Fibroblast of lung (primary cell): Measurements from ENCODE around the gene CDH24. TPM values are rescaled to one million over a fixed set of nuclear protein-coding genes. Genes with fewer than 3 reads are reported as not detected.

Experiments
- DNase-seq, 2 donors: peaks; one replicate each; pipeline versions ENCODE4 v3.0.0 to v3.0.0-alpha.2; 2010; ENCODE audit warnings: low read depth in 2 of 2
- H2AFZ ChIP-seq: 2 replicates; pipeline ENCODE4 v1.5.1; 2012; ENCODE audit warnings: low read length, control low read depth, inconsistent platforms
- H3K27ac ChIP-seq: 2 replicates; pipeline ENCODE4 v1.5.1; 2011; ENCODE audit warnings: low read length, control low read depth; ENCODE audit not compliant: insufficient read depth
- H3K27me3 ChIP-seq: 2 replicates; pipeline ENCODE4 v1.5.1; 2011; ENCODE audit warnings: mild to moderate bottlenecking, low read length; ENCODE audit not compliant: control insufficient read depth, insufficient read depth
- H3K36me3 ChIP-seq: 2 replicates; pipeline ENCODE4 v1.5.1; 2011; ENCODE audit warnings: low read length; ENCODE audit not compliant: control insufficient read depth, insufficient read depth
- H3K4me1 ChIP-seq: 2 replicates; pipeline ENCODE4 v1.5.1; 2011; ENCODE audit warnings: low read length; ENCODE audit not compliant: control insufficient read depth, insufficient read depth; ENCODE audit errors: extremely low read depth
- H3K4me2 ChIP-seq: 2 replicates; pipeline ENCODE4 v1.5.1; 2011; ENCODE audit warnings: low read length, control low read depth; ENCODE audit not compliant: insufficient read depth; ENCODE audit errors: extremely low read depth
- H3K4me3 ChIP-seq, 4 experiments: fragments of 200-600 bp in 1 of 4; sonication (generic) in 1 of 4; replicated peaks in 1 of 4; 2 replicates each; pipeline ENCODE4 v1.5.1; 2011 to 2016; ENCODE audit warnings: low read length in 4 of 4, low read depth in 3 of 4, mild to moderate bottlenecking in 3 of 4, control low read depth in 2 of 4, inconsistent platforms in 1 of 4, mixed read lengths in 1 of 4; ENCODE audit not compliant: insufficient read depth in 1 of 4; ENCODE audit errors: control extremely low read depth in 1 of 4
- H3K79me2 ChIP-seq: 2 replicates; pipeline ENCODE4 v1.5.1; 2012; ENCODE audit warnings: mild to moderate bottlenecking, low read length, inconsistent platforms; ENCODE audit not compliant: control insufficient read depth, insufficient read depth
- H3K9ac ChIP-seq: 2 replicates; pipeline ENCODE4 v1.5.1; 2011; ENCODE audit warnings: mild to moderate bottlenecking, low read length, control low read depth; ENCODE audit not compliant: insufficient read depth
- H3K9me3 ChIP-seq: 2 replicates; pipeline ENCODE4 v1.5.1; 2012; ENCODE audit warnings: low read depth, low read length; ENCODE audit not compliant: control insufficient read depth, insufficient read depth
- H4K20me1 ChIP-seq: 2 replicates; pipeline ENCODE4 v1.5.1; 2011; ENCODE audit warnings: low read length; ENCODE audit not compliant: control insufficient read depth, insufficient read depth; ENCODE audit errors: extremely low read depth
- CTCF ChIP-seq, 2 donors: IDR thresholded peaks in 1 of 2; conservative IDR thresholded peaks in 1 of 2; 1 replicate in 1 of 2; 2 replicates in 1 of 2; pipeline ENCODE4 v1.5.1; 2011 to 2012; ENCODE audit warnings: low read length in 2 of 2, control low read depth in 1 of 2, inconsistent platforms in 1 of 2, low read depth in 1 of 2, mild to moderate bottlenecking in 1 of 2
- EZH2 ChIP-seq: IDR thresholded peaks from 2 replicates; pipeline ENCODE4 v1.5.1; 2012; ENCODE audit warnings: low read length, control low read depth, mild to moderate bottlenecking; ENCODE audit errors: missing control alignments
- polyA plus RNA-seq, 2 donors: library from polyadenylated mRNA; depleted of rRNA in 1 of 2; stranded (reverse) in 1 of 2; unstranded in 1 of 2; fragments of >200 nt; gene quantifications; 2 replicates each; pipeline ENCODE4 v1.2.1, GENCODE V29; 2011 to 2012; ENCODE audit warnings: missing spikeins in 1 of 2
- total RNA-seq: library from RNA; depleted of rRNA; stranded (reverse); fragments of >200 nt; gene quantifications from 2 replicates; pipeline ENCODE4 v1.2.1, GENCODE V29; 2014

CDH24 gene
- total and polyA plus RNA-seq, 2 donors (not counting 1 experiment from before 2014, with no cell fraction given): 5.0 to 5.6 TPM

- no peaks in the 10 kb centered on the region for H3K9me3 ChIP-seq
- peaks cover 2% of the 10 kb centered on the region for H3K4me1 ChIP-seq
- H2AFZ ChIP-seq: no peak overlapping the region
- H4K20me1 ChIP-seq: peaks cover 1% of the 10 kb centered on the region
- peaks cover 23% of the 10 kb centered on the region for H3K36me3 ChIP-seq
- H3K4me3 ChIP-seq: no peak overlapping the region
- DNase-seq: no peak
- H3K27ac ChIP-seq: no peak overlapping the region
- no peak overlapping the region for H3K4me2 ChIP-seq
- TF ChIP-seq CTCF (conservative IDR thresholded peaks at IDR 0.05 in 1 of 2, IDR thresholded peaks at IDR 0.05 in 1 of 2; ENCODE audit: low read depth in 1 of 2, low read length in 2 of 2): no peak
- no peak for TF ChIP-seq EZH2
- peaks cover 22% of the 10 kb centered on the region for H3K79me2 ChIP-seq
- no peaks in the 10 kb centered on the region for H3K27me3 ChIP-seq
- no peak overlapping the region for H3K9ac ChIP-seq
Observed at GRCh38 chr14:23085458-23085857, 28.1 kb upstream of the CDH24 start.

DNA sequence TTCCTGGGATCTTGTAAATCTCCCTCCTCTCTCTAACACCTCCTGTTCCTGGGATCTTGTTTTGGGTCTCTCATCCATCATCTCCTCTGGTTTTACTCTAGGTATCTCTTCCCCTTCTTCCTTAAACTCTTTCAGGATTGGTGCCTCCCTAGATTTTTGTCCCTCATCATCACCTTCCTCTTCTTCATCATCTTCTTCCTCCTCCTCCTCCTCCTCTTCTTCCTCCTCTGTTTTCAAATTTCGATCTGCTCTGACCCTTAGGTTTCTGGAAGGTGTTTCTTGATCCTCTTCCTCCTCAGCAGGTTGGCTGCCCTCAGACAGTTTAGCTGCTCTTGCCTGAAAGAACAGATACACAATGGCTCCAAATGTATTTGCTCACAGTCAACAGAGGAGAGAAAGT lies 23.2 kb upstream of the CDH24 start:
- peaks cover 28% of the 10 kb centered on the region for H3K4me1 ChIP-seq
- no peak for DNase-seq
- no peaks in the 10 kb centered on the region for H4K20me1 ChIP-seq
- no peaks in the 10 kb centered on the region for H3K27me3 ChIP-seq
- peaks cover 7% of the 10 kb centered on the region for H3K79me2 ChIP-seq
- H3K27ac ChIP-seq: peak overlapping the region; percentile 2
- no peak overlapping the region for H3K9ac ChIP-seq
- TF ChIP-seq EZH2 (no peak), CTCF (conservative IDR thresholded peaks at IDR 0.05 in 1 of 2, IDR thresholded peaks at IDR 0.05 in 1 of 2; ENCODE audit: low read depth in 1 of 2, low read length in 2 of 2) (no peak)
- H3K4me2 ChIP-seq: no peak overlapping the region
- no peaks in the 10 kb centered on the region for H3K9me3 ChIP-seq
- no peak overlapping the region for H3K4me3 ChIP-seq
- H3K36me3 ChIP-seq: peaks cover 18% of the 10 kb centered on the region
- H2AFZ ChIP-seq: no peak overlapping the region

DNA sequence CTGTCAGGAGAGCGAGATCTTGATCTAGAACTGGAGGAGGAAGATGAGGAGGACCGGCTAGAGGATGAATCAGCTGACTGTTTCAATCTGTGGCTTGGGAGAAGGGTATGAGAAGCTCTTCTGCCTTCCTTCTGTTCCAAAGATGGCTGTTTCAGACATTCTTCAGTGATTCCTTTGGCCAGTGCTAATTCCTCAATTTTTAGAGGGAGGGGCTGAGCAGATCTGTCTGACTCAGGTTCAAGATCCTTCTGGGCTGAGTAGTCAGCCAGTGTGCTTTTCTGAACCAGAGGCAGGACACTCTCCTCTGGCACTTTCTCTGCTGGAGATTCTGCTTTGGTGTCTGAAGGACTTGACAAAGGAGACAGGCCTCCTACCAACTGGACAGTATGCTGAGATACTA lies 22.4 kb upstream of the CDH24 start:
- peak in 1 of 2 donors; percentile 67 for DNase-seq
- TF ChIP-seq CTCF (conservative IDR thresholded peaks at IDR 0.05 in 1 of 2, IDR thresholded peaks at IDR 0.05 in 1 of 2; ENCODE audit: low read depth in 1 of 2, low read length in 2 of 2) (no peak), EZH2 (no peak)
- no peak overlapping the region for H3K4me2 ChIP-seq
- H3K27ac ChIP-seq: peak overlapping the region; percentile 87
- H3K79me2 ChIP-seq: peaks cover 9% of the 10 kb centered on the region
- no peak overlapping the region for H3K4me3 ChIP-seq
- H2AFZ ChIP-seq: no peak overlapping the region
- H3K36me3 ChIP-seq: peaks cover 20% of the 10 kb centered on the region
- no peak overlapping the region for H3K9ac ChIP-seq
- peaks cover 28% of the 10 kb centered on the region for H3K4me1 ChIP-seq
- no peaks in the 10 kb centered on the region for H3K9me3 ChIP-seq
- no peaks in the 10 kb centered on the region for H4K20me1 ChIP-seq
- H3K27me3 ChIP-seq: no peaks in the 10 kb centered on the region
